ENCODE measurements around the gene SLC2A14. TPM values are rescaled to one million over a fixed set of nuclear protein-coding genes. Genes with fewer than 3 reads are reported as not detected.
A peak's percentile ranks its signal among the peaks of the same experiment; 100 is the strongest.
"Not testable (repeated sequence)": the region's sequence is repeated elsewhere in the genome, so short reads cannot be mapped to it uniquely, and the experiment has no call there.

SLC2A14 gene
- total and polyA plus RNA-seq, 2 experiments from 2014 or later = 0.26 TPM; not detected in 1

GRCh38 chr12:7788294-7788660, 84.4 kb downstream of the SLC2A14 start:
- no peaks in the 10 kb centered on the region for H3K36me3 ChIP-seq
- no peak for DNase-seq (ENCODE audit: low read depth in 1 of 2, low spot score in 1 of 2)
- H3K27me3 ChIP-seq = peaks cover 10% of the 10 kb centered on the region
- no peaks in the 10 kb centered on the region for H3K4me1 ChIP-seq (ENCODE audit: low read depth)
- no peak overlapping the region for H3K4me3 ChIP-seq
- no peak for TF ChIP-seq CTCF (IDR thresholded peaks at IDR 0.05; ENCODE audit: low read depth, low read length)
- H3K27ac ChIP-seq = no peak overlapping the region
- H3K9me3 ChIP-seq (ENCODE audit: low read depth) = no peaks in the 10 kb centered on the region

GRCh38 chr12:7787574-7788293, 85.0 kb downstream of the SLC2A14 start:
- Histone ChIP-seq H3K27ac (no peak overlapping the region), H3K36me3 (no peaks in the 10 kb centered on the region), H3K4me3 (no peak overlapping the region), H3K27me3 (peaks cover 10% of the 10 kb centered on the region), H3K4me1 (ENCODE audit: low read depth) (no peaks in the 10 kb centered on the region), H3K9me3 (ENCODE audit: low read depth) (no peaks in the 10 kb centered on the region)
- peak in 1 of 2 donors; percentile 47 for DNase-seq (ENCODE audit: low read depth in 1 of 2, low spot score in 1 of 2)
- TF ChIP-seq CTCF (IDR thresholded peaks at IDR 0.05; ENCODE audit: low read depth, low read length) = no peak

GRCh38 chr12:7784701-7785100, 88.0 kb downstream of the SLC2A14 start:
- H3K27ac ChIP-seq = no peak overlapping the region
- peaks cover 10% of the 10 kb centered on the region for H3K27me3 ChIP-seq
- no peaks in the 10 kb centered on the region for H3K36me3 ChIP-seq
- no peaks in the 10 kb centered on the region for H3K9me3 ChIP-seq (ENCODE audit: low read depth)
- DNase-seq (ENCODE audit: low read depth in 1 of 2, low spot score in 1 of 2) = no peak
- no peak overlapping the region for H3K4me3 ChIP-seq
- no peak for TF ChIP-seq CTCF (IDR thresholded peaks at IDR 0.05; ENCODE audit: low read depth, low read length)
- no peaks in the 10 kb centered on the region for H3K4me1 ChIP-seq (ENCODE audit: low read depth)

GRCh38 chr12:7783433-7783832, 89.3 kb downstream of the SLC2A14 start:
- not testable (repeated sequence) for H3K36me3 ChIP-seq; H3K27ac ChIP-seq; H3K27me3 ChIP-seq; H3K9me3 ChIP-seq (ENCODE audit: low read depth); H3K4me3 ChIP-seq; H3K4me1 ChIP-seq (ENCODE audit: low read depth); DNase-seq (ENCODE audit: low read depth in 1 of 2, low spot score in 1 of 2)

GRCh38 chr12:7782055-7782454, 90.7 kb downstream of the SLC2A14 start:
- no peaks in the 10 kb centered on the region for H3K4me1 ChIP-seq (ENCODE audit: low read depth)
- DNase-seq (ENCODE audit: low read depth in 1 of 2, low spot score in 1 of 2) = no peak
- no peak overlapping the region for H3K4me3 ChIP-seq
- no peaks in the 10 kb centered on the region for H3K27me3 ChIP-seq
- no peak overlapping the region for H3K27ac ChIP-seq
- H3K9me3 ChIP-seq (ENCODE audit: low read depth) = no peaks in the 10 kb centered on the region
- H3K36me3 ChIP-seq = no peaks in the 10 kb centered on the region
- no peak for TF ChIP-seq CTCF (IDR thresholded peaks at IDR 0.05; ENCODE audit: low read depth, low read length)

- no peak overlapping the region for H3K4me3 ChIP-seq
- H3K36me3 ChIP-seq = no peaks in the 10 kb centered on the region
- TF ChIP-seq CTCF (IDR thresholded peaks at IDR 0.05; ENCODE audit: low read depth, low read length) = no peak
- no peak overlapping the region for H3K27ac ChIP-seq
- no peaks in the 10 kb centered on the region for H3K4me1 ChIP-seq (ENCODE audit: low read depth)
- DNase-seq (ENCODE audit: low read depth in 1 of 2, low spot score in 1 of 2) = no peak
- no peaks in the 10 kb centered on the region for H3K9me3 ChIP-seq (ENCODE audit: low read depth)
- H3K27me3 ChIP-seq = no peaks in the 10 kb centered on the region
These were observed 91.4 kb downstream of the SLC2A14 start for GRCh38 chr12:7781274-7781673.

Data from cardiac muscle cell (in vitro differentiated cells and primary cell).